ENCODE measurements around the gene EPB41. TPM values are rescaled to one million over a fixed set of nuclear protein-coding genes. Genes with fewer than 3 reads are reported as not detected.
"Not testable (repeated sequence)": the region's sequence is repeated elsewhere in the genome, so short reads cannot be mapped to it uniquely, and the experiment has no call there.

Gene EPB41
- total RNA-seq, 2 experiments from 2014 or later, result 162 to 170 TPM

DNA sequence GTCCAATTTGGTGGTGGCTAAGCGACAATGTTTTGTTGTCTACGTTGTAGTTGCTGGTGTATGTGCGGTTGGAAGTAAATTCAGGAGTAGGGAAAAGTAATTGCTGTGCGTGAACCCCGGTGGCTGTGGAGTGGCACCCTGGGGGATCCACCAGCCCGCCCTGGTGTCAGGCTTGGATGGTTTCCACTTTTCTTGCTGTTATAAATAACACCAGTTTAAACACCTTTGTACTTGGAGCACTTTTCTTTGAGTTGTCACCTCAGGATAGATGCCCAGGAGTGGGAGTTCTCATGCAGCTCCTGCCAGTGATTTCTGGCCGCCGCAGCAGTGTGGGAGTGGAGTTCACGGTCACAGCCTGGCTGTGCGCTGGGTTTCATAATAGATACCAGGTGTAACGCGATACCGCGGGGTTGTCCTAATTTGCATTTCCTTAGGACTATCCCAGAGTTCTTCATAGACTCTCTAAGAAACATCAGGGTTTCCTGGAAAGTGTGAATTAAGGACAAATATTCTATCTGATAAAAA is 222.1 kb downstream of the EPB41 start:
- POLR2A ChIA-PET, result interaction anchor here (0.6 kb wide), 1 partner anchor 31 kb away, joined by 3 read pairs; no protein-coding TSS in a partner anchor
- Mint-ChIP-seq H3K4me1 (no peaks in the 10 kb centered on the region), H3K27ac (no peak overlapping the region), H3K9me3 (no peaks in the 10 kb centered on the region), H3K36me3 (no peaks in the 10 kb centered on the region), H3K4me3 (no peak overlapping the region), H3K27me3 (peaks cover 7% of the 10 kb centered on the region)
- DNase-seq (no peak), ATAC-seq (ENCODE audit: low read depth) (no peak)

DNA sequence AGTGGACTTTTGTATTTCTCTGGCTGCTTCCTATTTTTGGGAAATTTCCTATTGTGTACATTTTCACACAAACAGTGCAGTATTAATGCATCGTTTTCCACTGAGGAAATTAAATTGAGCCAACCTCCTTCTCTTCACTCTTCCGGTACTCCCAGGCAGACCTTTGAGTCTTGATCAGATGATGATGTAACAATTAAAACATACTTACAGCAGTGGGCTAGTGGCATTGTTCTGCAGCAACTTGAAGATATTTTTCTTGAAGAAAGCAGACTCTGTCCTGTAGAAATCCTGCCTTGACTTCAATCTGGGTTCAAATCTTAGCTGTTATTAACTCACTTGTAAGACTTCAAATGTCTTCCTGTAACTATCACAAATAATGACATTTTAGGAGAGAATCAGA is 228.3 kb downstream of the EPB41 start:
- ATAC-seq (ENCODE audit: low read depth) (no peak), DNase-seq (no peak)
- Mint-ChIP-seq H3K27me3 (no peaks in the 10 kb centered on the region), H3K9me3 (no peaks in the 10 kb centered on the region), H3K4me3 (no peak overlapping the region), H3K4me1 (no peaks in the 10 kb centered on the region), H3K27ac (no peak overlapping the region), H3K36me3 (peaks cover 28% of the 10 kb centered on the region)
- POLR2A ChIA-PET, result no interaction called here

- Mint-ChIP-seq H3K27ac (no peak overlapping the region), H3K27me3 (no peaks in the 10 kb centered on the region), H3K9me3 (no peaks in the 10 kb centered on the region), H3K36me3 (peaks cover 42% of the 10 kb centered on the region), H3K4me3 (no peak overlapping the region), H3K4me1 (no peaks in the 10 kb centered on the region)
- no peak for ATAC-seq (ENCODE audit: low read depth)
- POLR2A ChIA-PET, result no interaction called here
- DNase-seq, result peak; percentile 5
These were observed 229.8 kb downstream of the EPB41 start for GRCh38 chr1:29144178-29144577.

DNA sequence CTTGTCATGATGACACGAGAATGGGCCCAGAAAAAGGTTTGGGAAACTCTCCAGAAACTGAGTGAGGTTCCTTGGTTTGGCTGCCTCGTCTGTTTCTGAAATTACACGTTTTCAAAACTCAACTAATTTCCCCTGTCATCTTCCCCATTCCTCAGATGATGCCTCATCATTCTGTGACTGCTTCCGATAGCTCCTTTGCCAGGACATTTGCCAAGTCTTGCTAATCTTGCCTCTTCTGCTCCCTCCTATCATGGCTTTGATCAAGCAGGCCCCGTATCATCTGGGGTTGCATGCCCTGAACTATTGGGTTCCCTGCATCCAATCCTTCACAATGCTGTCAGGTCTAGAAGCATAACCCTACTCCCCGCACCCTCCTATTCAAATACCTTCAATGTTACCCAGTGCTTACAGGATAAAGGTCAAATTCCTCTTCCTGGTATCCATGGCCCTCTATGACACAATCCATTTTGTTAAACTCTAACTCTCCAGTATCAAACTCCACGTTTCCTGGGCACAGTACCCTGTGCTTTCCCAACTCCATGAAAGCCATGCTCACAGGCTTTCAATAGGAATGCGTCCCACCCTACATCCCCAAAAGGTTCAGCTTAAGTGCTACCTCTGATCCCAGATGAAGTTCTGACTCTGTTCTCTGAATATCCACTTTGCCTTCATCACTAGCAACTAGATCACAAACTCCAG is 231.5 kb downstream of the EPB41 start:
- DNase-seq (peak; percentile 5), ATAC-seq (ENCODE audit: low read depth) (no peak)
- Mint-ChIP-seq H3K27ac (no peak overlapping the region), H3K4me1 (no peaks in the 10 kb centered on the region), H3K36me3 (peaks cover 54% of the 10 kb centered on the region), H3K9me3 (no peaks in the 10 kb centered on the region), H3K4me3 (no peak overlapping the region), H3K27me3 (no peaks in the 10 kb centered on the region)
- POLR2A ChIA-PET, result interaction anchor here (0.6 kb wide), 1 partner anchor 34 kb away, joined by 3 read pairs; no protein-coding TSS in a partner anchor

DNA sequence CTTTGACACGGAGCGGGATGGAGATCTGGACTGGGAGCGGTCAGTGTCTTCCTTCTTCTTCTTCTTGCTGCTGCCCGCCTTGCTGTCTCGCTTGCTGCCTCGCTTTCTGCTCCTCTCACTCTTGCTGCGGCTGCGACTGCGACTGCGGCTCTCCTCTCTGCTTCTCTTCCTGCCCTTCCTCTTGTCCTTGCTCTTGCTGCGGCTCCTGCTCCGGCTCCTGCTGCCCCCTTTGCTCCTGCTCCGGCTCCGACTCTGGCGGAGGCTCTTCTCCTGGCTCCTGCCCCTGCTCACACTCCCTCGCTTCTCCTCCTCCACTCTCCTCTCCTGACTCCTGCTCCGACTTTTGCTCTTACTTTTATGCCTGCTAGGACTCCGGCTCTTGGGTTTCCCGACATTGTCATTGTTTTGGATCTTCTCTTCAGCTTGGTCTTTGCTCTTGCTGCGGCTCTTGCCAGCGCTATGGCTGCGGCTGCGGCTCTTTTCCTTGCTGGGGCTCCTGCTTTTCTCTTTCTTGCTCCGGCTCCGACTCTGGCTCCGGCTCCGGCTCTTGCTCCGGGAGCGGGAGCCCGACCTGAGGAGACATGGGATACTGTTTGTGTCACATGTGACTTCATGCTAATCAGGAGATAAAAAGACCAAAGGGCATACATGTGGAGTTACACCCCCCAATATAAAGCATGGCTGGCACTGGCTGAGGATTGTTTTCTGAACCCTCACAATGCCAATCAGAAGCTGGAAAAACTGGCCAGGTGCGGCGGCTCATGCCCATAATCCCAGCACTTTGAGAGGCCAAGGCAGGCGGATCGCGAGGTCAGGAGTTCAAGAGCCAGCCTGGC is 234.5 kb downstream of the EPB41 start:
- Mint-ChIP-seq H3K36me3 (peaks cover 63% of the 10 kb centered on the region), H3K4me3 (no peak overlapping the region), H3K27me3 (no peaks in the 10 kb centered on the region), H3K9me3 (no peaks in the 10 kb centered on the region), H3K4me1 (no peaks in the 10 kb centered on the region), H3K27ac (peak overlapping the region; percentile 25)
- ATAC-seq (ENCODE audit: low read depth), result no peak
- DNase-seq, result peak; percentile 26
- POLR2A ChIA-PET, result no interaction called here

DNA sequence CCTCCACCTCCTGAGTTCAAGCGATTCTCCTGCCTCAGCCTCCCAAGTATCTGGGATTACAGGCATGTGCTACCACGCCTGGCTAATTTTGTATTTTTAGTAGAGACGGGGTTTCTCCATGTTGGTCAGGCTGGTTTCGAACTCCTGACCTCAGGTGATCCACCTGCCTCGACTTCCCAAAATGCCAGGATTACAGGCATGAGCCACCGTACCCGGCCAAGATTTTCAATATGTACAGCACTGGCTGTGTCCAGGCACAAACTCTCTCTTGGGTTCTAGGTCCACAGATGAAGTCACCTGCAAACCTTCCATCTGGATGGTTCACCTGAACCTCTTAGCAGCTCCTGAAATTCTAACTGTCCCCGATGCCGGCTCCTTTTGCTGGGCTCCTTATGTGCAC is 236.0 kb downstream of the EPB41 start:
- POLR2A ChIA-PET; H3K9me3 Mint-ChIP-seq; H3K4me3 Mint-ChIP-seq; H3K27ac Mint-ChIP-seq; H3K4me1 Mint-ChIP-seq; H3K27me3 Mint-ChIP-seq; ATAC-seq (ENCODE audit: low read depth): not testable (repeated sequence)
- peaks cover 62% of the 10 kb centered on the region for H3K36me3 Mint-ChIP-seq
- peak; percentile 4 for DNase-seq

DNA sequence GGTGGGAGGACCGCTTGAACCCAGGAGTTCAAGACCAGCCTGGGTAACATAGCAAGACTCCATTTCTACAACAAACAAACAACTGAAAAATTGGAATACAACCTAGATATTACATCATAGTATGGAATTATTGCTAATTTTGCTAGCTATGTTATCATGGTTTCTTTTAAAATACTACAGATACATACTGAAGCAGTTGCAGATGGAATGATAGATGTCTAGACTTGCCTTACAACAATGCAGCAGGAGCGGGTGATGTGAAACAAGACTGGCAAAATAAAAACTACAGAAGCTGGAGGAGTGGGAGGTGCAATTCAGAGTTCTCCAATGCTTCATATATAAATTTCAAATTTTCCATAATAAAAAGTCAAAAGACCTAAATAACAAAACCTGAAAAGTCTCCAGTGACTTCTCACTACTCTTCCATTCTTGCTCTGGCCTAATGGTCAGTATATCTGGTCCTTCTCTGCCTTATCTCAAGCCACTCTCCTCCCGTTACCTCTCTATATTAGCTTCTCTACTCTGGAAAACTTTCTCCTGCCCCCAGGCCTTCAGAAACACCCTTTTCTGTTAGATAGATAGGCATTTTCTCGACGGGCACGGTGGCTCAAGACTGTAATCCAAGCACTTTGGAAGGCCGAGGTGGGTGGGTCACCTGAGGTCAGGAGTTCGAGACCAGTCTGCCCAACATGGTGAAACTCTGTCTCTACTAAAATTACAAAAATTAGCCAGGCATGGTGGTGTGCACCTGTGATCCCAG is 237.9 kb downstream of the EPB41 start:
- DNase-seq (peak; percentile 7), ATAC-seq (ENCODE audit: low read depth) (no peak)
- Mint-ChIP-seq H3K36me3 (peaks cover 55% of the 10 kb centered on the region), H3K27me3 (no peaks in the 10 kb centered on the region), H3K4me3 (no peak overlapping the region), H3K4me1 (peaks cover 3% of the 10 kb centered on the region), H3K9me3 (no peaks in the 10 kb centered on the region), H3K27ac (no peak overlapping the region)
- POLR2A ChIA-PET, result no interaction called here

DNA sequence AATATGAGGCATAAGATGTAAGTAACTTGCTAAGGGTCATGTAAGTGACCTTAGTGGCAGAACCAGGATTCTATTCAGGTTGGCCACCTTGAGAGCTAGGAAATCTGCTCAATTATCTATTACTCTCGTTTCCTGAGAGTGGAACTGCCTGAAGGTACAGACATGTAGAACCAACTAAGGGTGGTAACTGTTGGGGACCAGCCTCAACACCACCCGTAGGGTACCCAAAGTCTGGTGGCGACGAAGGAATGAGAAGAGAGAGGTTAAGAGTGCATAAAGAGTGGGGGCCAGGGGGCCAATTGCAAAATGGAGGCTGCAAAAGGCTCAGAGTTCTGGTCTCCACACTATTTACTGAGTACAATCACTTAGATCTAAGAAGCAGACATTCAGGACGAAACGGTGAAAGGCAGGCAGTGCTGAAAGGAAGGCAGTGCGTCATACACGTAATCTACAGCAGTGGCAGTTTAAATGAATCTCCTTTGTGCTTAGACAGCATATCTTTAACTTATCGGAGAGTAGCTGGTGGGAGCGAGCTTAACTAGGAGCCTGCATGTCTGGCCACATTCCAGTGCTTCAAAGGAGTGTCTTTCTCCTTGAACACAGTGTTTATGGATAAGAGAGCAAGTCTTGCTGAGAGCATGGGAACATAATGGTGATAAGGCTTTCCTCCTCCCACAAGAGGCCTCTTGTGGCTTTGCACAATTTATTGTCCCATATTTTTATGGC is 242.3 kb downstream of the EPB41 start:
- Mint-ChIP-seq H3K4me3 (no peak overlapping the region), H3K9me3 (no peaks in the 10 kb centered on the region), H3K4me1 (peaks cover 13% of the 10 kb centered on the region), H3K27ac (no peak overlapping the region), H3K27me3 (no peaks in the 10 kb centered on the region), H3K36me3 (peaks cover 36% of the 10 kb centered on the region)
- ATAC-seq (ENCODE audit: low read depth), result no peak
- DNase-seq, result no peak
- POLR2A ChIA-PET, result interaction anchor here (0.7 kb wide), 2 partner anchors 48 to 366 kb away, joined by 3 to 5 read pairs; no protein-coding TSS in a partner anchor

GRCh38 chr1:29157269-29157601 is 242.9 kb downstream of the EPB41 start:
- POLR2A ChIA-PET, result no interaction called here
- Mint-ChIP-seq H3K4me1 (peaks cover 13% of the 10 kb centered on the region), H3K36me3 (peaks cover 31% of the 10 kb centered on the region), H3K9me3 (no peaks in the 10 kb centered on the region), H3K4me3 (no peak overlapping the region), H3K27ac (no peak overlapping the region), H3K27me3 (no peaks in the 10 kb centered on the region)
- no peak for ATAC-seq (ENCODE audit: low read depth)
- no peak for DNase-seq

GRCh38 chr1:29159773-29160172 is 245.4 kb downstream of the EPB41 start:
- no peak overlapping the region for H3K27ac Mint-ChIP-seq
- peaks cover 26% of the 10 kb centered on the region for H3K36me3 Mint-ChIP-seq
- H3K27me3 Mint-ChIP-seq, result no peaks in the 10 kb centered on the region
- DNase-seq, result no peak
- peaks cover 21% of the 10 kb centered on the region for H3K4me1 Mint-ChIP-seq
- POLR2A ChIA-PET, result interaction anchor here (1.2 kb wide), 1 partner anchor 22 kb away, joined by 4 read pairs; the partner anchor contains the start of gene SRSF4
- H3K9me3 Mint-ChIP-seq, result no peaks in the 10 kb centered on the region
- no peak for ATAC-seq (ENCODE audit: low read depth)
- H3K4me3 Mint-ChIP-seq, result no peak overlapping the region

GRCh38 chr1:29162025-29162424 is 247.7 kb downstream of the EPB41 start:
- POLR2A ChIA-PET, result no interaction called here
- H3K4me3 Mint-ChIP-seq, result no peak overlapping the region
- peaks cover 27% of the 10 kb centered on the region for H3K36me3 Mint-ChIP-seq
- no peaks in the 10 kb centered on the region for H3K27me3 Mint-ChIP-seq
- DNase-seq (no peak), ATAC-seq (ENCODE audit: low read depth) (no peak)
- no peak overlapping the region for H3K27ac Mint-ChIP-seq
- no peaks in the 10 kb centered on the region for H3K9me3 Mint-ChIP-seq
- H3K4me1 Mint-ChIP-seq, result peaks cover 39% of the 10 kb centered on the region

DNA sequence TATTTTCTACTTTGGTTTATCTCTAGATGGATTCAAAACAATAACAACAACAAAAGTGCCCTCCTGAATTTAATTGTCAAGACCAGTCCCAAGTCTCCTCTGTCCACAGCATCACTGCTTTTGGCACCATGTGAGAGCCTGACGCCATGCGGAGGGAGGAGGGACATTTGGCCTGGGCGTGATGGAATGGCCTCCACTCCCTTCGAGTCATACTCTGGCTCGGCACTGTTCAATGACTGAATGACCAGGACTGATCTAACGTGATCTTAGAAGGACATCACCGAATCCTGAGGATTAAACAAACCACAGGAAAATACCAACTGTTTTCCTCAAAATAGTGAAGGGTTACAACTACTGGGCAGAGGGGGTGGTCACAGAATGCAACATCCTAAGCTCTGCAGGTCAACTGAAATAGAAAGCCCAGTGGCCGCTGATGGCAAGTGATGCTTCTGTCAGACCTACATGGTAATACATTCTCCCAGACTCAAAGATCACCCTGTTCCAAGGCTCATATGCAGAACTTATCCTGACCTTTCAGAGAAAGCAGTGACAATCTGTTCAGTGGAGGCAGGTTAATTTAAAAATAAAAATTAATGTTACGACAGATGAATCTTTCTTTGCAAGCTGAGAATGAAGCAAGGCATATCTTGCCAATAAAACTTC is 248.2 kb downstream of the EPB41 start:
- H3K4me1 Mint-ChIP-seq, result peaks cover 41% of the 10 kb centered on the region
- H3K27ac Mint-ChIP-seq, result no peak overlapping the region
- no peak for DNase-seq
- no peaks in the 10 kb centered on the region for H3K27me3 Mint-ChIP-seq
- POLR2A ChIA-PET, result no interaction called here
- peaks cover 27% of the 10 kb centered on the region for H3K36me3 Mint-ChIP-seq
- ATAC-seq (ENCODE audit: low read depth), result no peak
- no peaks in the 10 kb centered on the region for H3K9me3 Mint-ChIP-seq
- no peak overlapping the region for H3K4me3 Mint-ChIP-seq
